ELF-1 (cell line): Measurements from ENCODE around the gene CNEP1R1.

Source experiments
- DNase-seq: peaks from one replicate; pipeline ENCODE4 v3.0.0-alpha.2; 2016; ENCODE audit warnings: low read depth, low spot score

Gene CNEP1R1

DNA sequence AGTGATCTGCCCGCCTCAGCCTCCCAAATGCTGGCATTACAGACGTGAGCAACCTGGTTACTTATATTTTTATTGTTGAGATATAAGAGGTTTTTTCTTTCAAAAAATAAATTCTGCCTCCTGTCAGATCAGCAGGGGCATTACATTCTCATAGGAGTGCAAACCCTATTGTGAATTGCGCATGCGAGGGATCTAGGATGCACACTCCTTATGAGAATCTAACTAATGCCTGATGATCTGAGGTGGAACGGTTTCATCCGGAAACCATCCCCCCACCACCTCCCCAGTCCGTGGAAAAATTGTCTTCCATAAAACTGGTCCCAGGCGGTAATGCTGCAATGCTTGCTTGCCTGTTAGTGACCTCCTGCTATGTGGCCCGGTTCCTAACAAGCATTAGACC, 7.5 kb upstream of the CNEP1R1 start:
- DNase-seq, result no peak

DNA sequence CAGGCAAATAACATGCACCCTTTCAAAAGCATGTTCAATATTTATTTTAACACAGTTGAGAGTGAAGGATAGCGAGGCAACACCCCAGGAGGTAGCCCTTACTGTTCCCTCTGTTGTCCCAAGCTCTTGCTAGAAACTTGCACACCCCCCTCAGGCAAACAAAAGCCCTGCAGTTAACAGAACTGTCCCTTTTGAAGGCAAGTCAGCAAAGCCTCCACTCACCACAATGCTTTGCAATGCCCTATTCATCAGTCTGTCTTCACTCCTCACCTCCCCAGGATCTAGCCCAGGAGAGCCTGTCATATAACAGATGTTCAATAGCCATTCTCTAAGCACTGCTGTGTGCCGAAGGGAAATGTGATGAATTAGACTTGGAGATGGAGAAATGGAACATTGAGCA, 3.5 kb upstream of the CNEP1R1 start:
- peak; percentile 74 for DNase-seq

GRCh38 chr16:50023641-50024040, 1.4 kb upstream of the CNEP1R1 start:
- DNase-seq, result no peak

DNA sequence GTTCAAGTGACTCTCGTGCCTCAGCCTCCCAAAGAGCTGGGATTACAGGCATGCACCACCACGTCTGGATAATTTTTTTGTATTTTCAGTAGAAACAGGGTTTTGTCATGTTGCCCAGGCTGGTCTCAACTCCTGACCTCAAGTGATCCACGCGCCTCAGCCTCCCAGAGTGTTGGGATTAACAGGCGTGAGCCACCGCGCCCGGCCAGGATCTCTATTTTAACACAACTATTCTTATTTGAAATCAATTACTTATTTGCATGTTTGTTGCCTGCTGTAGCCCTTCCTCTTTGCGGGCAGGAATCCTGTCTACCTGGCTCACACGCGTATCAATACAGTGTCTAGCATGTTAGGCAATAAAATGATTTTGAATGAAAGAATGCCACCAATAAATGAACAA, 818 bp upstream of the CNEP1R1 start:
- DNase-seq, result no peak

- DNase-seq, result no peak
Observed at GRCh38 chr16:50025537-50025931, 509 bp downstream of the CNEP1R1 start.

DNA sequence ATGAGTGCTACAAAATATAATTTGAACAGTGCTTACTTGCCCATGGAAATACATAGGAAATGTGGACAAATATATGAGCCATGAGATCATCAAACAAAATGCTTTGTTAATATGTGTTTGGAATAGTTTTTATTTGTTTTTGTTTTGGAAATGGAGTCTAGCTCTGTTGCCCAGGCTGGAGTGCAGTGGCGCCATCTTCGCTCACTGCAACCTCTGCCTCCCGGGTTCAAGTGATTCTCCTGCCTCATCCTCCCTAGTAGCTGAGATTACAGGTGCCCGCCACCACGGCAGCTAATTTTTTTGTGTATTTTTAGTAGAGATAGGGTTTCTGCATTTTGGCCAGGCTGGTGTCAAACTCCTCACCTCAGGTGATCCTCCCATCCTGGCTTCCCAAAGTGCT, 2.8 kb downstream of the CNEP1R1 start:
- no peak for DNase-seq

DNA sequence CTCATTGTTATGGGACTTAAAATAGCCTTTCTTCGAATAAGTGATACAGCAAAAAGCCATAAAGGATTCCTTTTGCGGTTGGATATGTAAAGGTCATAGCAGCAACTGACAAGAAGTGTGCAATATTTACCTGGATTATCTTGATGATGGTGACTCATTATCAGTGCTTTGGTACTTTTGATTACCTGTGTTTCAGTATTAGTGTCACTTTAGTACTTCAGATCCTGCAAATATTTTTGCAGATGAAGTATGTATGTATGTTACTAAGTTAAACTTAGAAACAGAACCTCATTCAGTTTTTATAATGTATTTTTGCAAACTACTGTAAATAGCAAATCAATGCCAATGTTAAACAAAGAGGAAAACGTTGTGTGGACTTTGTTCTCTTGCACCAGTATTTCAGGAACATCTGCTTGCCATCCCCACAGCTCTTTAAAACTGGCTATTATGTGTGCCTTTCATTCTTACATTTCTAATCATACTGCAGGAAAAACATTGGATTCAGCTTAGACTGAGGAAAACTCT, 10.5 kb downstream of the CNEP1R1 start:
- no peak for DNase-seq

GRCh38 chr16:50036426-50036825, 11.4 kb downstream of the CNEP1R1 start:
- DNase-seq, result no peak

GRCh38 chr16:50037662-50038220, 12.7 kb downstream of the CNEP1R1 start:
- no peak for DNase-seq

DNA sequence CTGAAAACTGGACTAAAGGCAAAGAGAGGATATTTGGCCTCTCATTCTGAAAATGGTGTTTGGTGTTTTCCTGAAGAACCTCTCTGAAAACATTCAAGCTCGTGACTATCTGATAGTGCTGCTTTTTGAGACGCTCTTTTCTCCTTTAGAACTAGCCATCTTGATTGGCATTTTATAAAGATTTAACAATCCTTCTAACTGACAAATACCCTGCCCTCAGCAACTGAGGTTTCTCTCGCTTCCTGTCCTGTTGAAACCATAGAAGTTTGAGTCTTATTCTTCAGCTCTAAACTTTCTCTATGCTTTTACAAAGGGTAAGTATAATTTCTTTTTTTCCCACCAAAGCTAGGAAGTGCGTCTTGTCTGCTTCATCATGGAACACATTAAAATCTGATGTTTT, 13.3 kb downstream of the CNEP1R1 start:
- no peak for DNase-seq

- DNase-seq, result peak; percentile 18
Observed at GRCh38 chr16:50038756-50039529, 13.9 kb downstream of the CNEP1R1 start.

DNA sequence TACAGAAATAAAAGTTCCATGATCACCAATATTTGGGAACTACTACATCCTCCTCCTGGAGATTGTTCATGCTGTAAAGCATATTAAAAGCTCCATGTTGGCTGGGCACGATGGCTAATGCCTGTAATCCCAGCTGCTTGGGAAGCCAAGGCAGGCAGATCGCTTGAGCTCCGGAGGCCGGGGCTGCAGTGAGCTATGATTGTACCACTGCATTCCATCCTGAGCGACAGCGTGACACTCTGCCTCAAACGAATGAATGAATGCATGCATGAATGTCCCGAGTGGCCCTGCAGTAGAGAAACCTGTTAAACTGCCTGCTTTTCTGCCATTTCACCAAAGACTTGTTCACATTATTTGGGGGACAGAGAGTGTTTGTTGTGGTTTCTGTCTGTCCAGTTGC, 15.0 kb downstream of the CNEP1R1 start:
- DNase-seq, result peak; percentile 50

DNA sequence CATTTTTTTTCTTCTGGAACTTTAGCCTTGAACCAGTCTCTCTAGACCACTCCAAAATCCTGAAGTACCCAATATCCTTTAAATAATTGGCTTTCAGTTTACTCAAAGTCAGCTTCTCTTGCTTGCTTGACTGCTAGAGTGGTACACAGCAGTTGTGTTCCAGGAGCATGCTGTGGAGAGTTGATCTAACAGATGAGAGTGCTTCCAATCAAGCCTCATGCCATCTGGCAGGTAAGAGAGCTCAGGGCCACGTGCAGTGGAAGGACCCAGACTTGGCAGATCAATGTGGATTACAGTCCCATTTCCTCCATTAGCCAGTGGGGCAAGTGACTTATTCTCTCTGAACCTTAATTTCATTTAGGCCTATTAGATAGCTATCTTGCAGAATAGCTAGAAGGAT, 15.7 kb downstream of the CNEP1R1 start:
- DNase-seq, result no peak

GRCh38 chr16:50043358-50043757, 18.3 kb downstream of the CNEP1R1 start:
- no peak for DNase-seq

DNA sequence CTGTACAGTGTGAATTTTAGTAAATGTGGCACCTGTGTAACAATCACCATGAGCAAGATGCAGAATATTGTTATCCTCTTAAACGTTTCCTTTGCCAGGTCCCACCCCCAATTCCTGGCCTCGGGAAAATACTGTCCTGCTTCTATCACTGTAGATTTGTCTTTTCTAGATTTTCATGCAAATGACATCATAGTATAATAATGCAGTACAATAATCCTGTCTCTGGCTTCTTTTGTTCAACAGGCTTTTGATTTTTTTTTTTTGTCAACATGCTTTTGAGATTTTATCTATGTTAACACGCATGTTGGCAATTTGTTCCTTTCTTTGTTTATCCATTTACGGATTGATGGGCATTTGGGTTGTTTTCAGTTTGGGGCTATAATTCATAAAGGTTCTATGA, 20.4 kb downstream of the CNEP1R1 start:
- no peak for DNase-seq

- DNase-seq, result no peak
Observed at GRCh38 chr16:50046853-50047252, 21.8 kb downstream of the CNEP1R1 start.

DNA sequence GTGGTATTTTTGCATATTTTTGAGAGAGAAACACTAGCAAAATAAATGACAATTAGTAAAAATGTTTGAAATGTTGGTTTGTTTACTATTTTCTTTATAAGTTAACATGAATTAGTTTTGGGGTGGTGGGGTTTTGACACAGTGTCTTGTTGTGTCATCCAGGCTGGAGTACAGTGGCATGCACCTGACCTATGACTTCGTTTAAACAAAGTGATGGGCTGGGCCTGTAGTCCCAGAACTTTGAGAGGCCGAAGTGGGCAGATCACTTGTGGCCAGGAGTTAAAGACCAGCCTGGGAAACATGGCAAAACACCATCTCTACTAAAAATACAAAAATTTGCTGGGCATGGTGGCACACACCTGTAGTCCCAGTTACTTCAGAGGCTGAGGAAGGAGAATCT, 22.8 kb downstream of the CNEP1R1 start:
- DNase-seq, result no peak

- DNase-seq, result no peak
Observed at GRCh38 chr16:50050802-50051201, 25.8 kb downstream of the CNEP1R1 start.

DNA sequence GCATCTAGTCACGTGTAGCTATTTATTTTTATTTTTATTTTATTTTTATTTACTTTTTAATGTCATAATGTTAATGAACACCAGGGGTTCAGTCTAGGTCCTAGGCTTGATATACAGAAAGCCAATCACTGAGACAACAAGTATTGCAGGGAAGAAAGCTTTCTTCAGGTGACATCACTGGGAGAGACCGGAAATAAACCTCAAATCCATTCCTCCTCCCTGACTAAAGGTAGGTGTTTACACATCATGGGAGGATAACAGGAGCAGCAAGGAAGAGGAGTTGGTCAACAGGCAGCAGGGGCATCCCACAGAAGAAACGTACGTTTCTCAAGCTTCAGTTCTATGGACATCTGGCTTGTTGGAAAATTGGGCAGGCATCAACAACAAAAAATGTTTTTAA, 31.2 kb downstream of the CNEP1R1 start:
- no peak for DNase-seq

- no peak for DNase-seq
Observed at GRCh38 chr16:50058091-50058771, 33.2 kb downstream of the CNEP1R1 start.

GRCh38 chr16:50059111-50059510, 34.1 kb downstream of the CNEP1R1 start:
- DNase-seq, result no peak

- no peak for DNase-seq
Observed at GRCh38 chr16:50059669-50060068, 34.6 kb downstream of the CNEP1R1 start.

- DNase-seq, result no peak
Observed at GRCh38 chr16:50061326-50061725, 36.3 kb downstream of the CNEP1R1 start.
